GM06990 (cell line): ENCODE data around the gene RETREG3.
A peak's percentile ranks its signal among the peaks of the same experiment; 100 is the strongest.

ENCODE experiments used
- DNase-seq: peaks from one replicate; pipeline ENCODE4 v3.0.0-alpha.2; 2011; ENCODE audit not compliant: insufficient read length; ENCODE audit errors: extremely low read depth
- H3K27me3 ChIP-seq: replicated peaks from 2 replicates; pipeline ENCODE4 v1.6.0; 2011; ENCODE audit warnings: low read length; ENCODE audit not compliant: control insufficient read depth, insufficient read depth
- H3K36me3 ChIP-seq: 2 replicates; pipeline ENCODE4 v1.5.1; 2011; ENCODE audit warnings: low read length; ENCODE audit not compliant: control insufficient read depth, insufficient read depth
- H3K4me3 ChIP-seq: replicated peaks from 2 replicates; pipeline ENCODE4 v1.5.1; 2011; ENCODE audit warnings: low read depth, mild to moderate bottlenecking, control low read depth, low read length
- TF ChIP-seq, protein P1 (sequence below): IDR thresholded peaks from 2 replicates; pipeline ENCODE4 v1.5.1; 2011; ENCODE audit warnings: low read length, control low read depth, mild to moderate bottlenecking, inconsistent platforms; ENCODE audit not compliant: insufficient read depth, poor library complexity, severe bottlenecking

Gene RETREG3

GRCh38 chr17:42536372-42537155 is 72.6 kb downstream of the RETREG3 start:
- DNase-seq, result peak; percentile 88

DNA sequence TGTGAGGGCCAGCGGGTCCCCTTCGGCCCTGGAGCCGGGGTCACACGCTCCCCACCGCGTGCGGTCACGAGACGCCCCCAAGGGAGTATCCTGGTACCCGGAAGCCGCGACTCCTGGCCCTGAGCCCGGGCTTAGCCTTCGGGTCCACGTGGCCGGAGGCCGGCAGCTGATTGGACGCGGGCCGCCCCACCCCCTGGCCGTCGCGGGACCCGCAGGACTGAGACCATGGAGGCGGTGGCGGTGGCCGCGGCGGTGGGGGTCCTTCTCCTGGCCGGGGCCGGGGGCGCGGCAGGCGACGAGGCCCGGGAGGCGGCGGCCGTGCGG is 73.2 kb downstream of the RETREG3 start, which contains the start of gene NAGLU:
TSS of gene NAGLU (plus strand) at position 194 of the 324 bp plus-strand sequence. CDS start at position 226, 32 bp downstream.
- TF ChIP-seq, protein P1, sequence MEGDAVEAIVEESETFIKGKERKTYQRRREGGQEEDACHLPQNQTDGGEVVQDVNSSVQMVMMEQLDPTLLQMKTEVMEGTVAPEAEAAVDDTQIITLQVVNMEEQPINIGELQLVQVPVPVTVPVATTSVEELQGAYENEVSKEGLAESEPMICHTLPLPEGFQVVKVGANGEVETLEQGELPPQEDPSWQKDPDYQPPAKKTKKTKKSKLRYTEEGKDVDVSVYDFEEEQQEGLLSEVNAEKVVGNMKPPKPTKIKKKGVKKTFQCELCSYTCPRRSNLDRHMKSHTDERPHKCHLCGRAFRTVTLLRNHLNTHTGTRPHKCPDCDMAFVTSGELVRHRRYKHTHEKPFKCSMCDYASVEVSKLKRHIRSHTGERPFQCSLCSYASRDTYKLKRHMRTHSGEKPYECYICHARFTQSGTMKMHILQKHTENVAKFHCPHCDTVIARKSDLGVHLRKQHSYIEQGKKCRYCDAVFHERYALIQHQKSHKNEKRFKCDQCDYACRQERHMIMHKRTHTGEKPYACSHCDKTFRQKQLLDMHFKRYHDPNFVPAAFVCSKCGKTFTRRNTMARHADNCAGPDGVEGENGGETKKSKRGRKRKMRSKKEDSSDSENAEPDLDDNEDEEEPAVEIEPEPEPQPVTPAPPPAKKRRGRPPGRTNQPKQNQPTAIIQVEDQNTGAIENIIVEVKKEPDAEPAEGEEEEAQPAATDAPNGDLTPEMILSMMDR, result no peak
- Histone ChIP-seq H3K27me3 (no peaks in the 10 kb centered on the region), H3K36me3 (peaks cover 8% of the 10 kb centered on the region), H3K4me3 (peak within 1 kb of the TSS; percentile 69)
- peak; percentile 93 for DNase-seq

More at GRCh38 chr17:42536372-42537155, 72.6 kb downstream of the RETREG3 start:
- peaks cover 11% of the 10 kb centered on the region for H3K36me3 ChIP-seq
- TF ChIP-seq, protein P1, result no peak
- H3K27me3 ChIP-seq, result no peaks in the 10 kb centered on the region
- H3K4me3 ChIP-seq, result peak overlapping the region; percentile 69

GRCh38 chr17:42535155-42536047 is 73.8 kb downstream of the RETREG3 start:
- H3K4me3 ChIP-seq, result peak overlapping the region; percentile 69
- no peak for DNase-seq
- no peaks in the 10 kb centered on the region for H3K27me3 ChIP-seq
- TF ChIP-seq, protein P1, result no peak
- H3K36me3 ChIP-seq, result peaks cover 6% of the 10 kb centered on the region

GRCh38 chr17:42531455-42532354 is 77.5 kb downstream of the RETREG3 start:
- Histone ChIP-seq H3K27me3 (no peaks in the 10 kb centered on the region), H3K4me3 (peak overlapping the region; percentile 62), H3K36me3 (no peaks in the 10 kb centered on the region)
- peak; percentile 78 for DNase-seq
- TF ChIP-seq, protein P1, result peak; percentile 36

GRCh38 chr17:42530952-42531454 is 78.2 kb downstream of the RETREG3 start:
- H3K36me3 ChIP-seq, result no peaks in the 10 kb centered on the region
- no peaks in the 10 kb centered on the region for H3K27me3 ChIP-seq
- DNase-seq, result no peak
- TF ChIP-seq, protein P1, result no peak
- no peak overlapping the region for H3K4me3 ChIP-seq
